Measurements from ENCODE around the gene SPRYD3. TPM values are rescaled to one million over a fixed set of nuclear protein-coding genes. Genes with fewer than 3 reads are reported as not detected.
A peak's percentile ranks its signal among the peaks of the same experiment; 100 is the strongest.

SPRYD3 gene
- 20.2 to 20.9 TPM (median 20.6 TPM) in 3 replicates for total RNA-seq

GRCh38 chr12:53079226-53080117, at the start of gene SPRYD3:
Gene SPRYD3 (minus strand): TSS chr12:53079390. CDS start chr12:53079333, 57 bp downstream.
- Mint-ChIP-seq H3K4me1 (peaks cover 47% of the 10 kb centered on the region), H3K27ac (peak within 1 kb of the TSS; percentile 95), H3K9me3 (peaks cover 5% of the 10 kb centered on the region), H3K36me3 (peaks cover 3% of the 10 kb centered on the region), H3K4me3 (peak within 1 kb of the TSS; percentile 77), H3K27me3 (ENCODE audit: low read depth) (no peaks in the 10 kb centered on the region)
- peak; percentile 94 to 100 for DNase-seq (ENCODE audit: low spot score in 2 of 2, unreplicated experiment in 2 of 2)
- TF ChIP-seq, protein P1, sequence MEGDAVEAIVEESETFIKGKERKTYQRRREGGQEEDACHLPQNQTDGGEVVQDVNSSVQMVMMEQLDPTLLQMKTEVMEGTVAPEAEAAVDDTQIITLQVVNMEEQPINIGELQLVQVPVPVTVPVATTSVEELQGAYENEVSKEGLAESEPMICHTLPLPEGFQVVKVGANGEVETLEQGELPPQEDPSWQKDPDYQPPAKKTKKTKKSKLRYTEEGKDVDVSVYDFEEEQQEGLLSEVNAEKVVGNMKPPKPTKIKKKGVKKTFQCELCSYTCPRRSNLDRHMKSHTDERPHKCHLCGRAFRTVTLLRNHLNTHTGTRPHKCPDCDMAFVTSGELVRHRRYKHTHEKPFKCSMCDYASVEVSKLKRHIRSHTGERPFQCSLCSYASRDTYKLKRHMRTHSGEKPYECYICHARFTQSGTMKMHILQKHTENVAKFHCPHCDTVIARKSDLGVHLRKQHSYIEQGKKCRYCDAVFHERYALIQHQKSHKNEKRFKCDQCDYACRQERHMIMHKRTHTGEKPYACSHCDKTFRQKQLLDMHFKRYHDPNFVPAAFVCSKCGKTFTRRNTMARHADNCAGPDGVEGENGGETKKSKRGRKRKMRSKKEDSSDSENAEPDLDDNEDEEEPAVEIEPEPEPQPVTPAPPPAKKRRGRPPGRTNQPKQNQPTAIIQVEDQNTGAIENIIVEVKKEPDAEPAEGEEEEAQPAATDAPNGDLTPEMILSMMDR (IDR thresholded peaks at IDR 0.05; ENCODE audit: unreplicated experiment), result no peak

- no peak overlapping the region for H3K27ac Mint-ChIP-seq
- peaks cover 3% of the 10 kb centered on the region for H3K9me3 Mint-ChIP-seq
- H3K36me3 Mint-ChIP-seq, result no peaks in the 10 kb centered on the region
- H3K4me3 Mint-ChIP-seq, result no peak overlapping the region
- peaks cover 27% of the 10 kb centered on the region for H3K27me3 Mint-ChIP-seq (ENCODE audit: low read depth)
- TF ChIP-seq, protein P1 (IDR thresholded peaks at IDR 0.05; ENCODE audit: unreplicated experiment), result no peak
- H3K4me1 Mint-ChIP-seq, result peaks cover 5% of the 10 kb centered on the region
- DNase-seq (ENCODE audit: low spot score in 2 of 2, unreplicated experiment in 2 of 2), result no peak
Observed at GRCh38 chr12:53127169-53127568, 48.0 kb upstream of the SPRYD3 start.

GRCh38 chr12:53124352-53124723, 45.1 kb upstream of the SPRYD3 start:
- Mint-ChIP-seq H3K4me1 (peaks cover 5% of the 10 kb centered on the region), H3K36me3 (no peaks in the 10 kb centered on the region), H3K4me3 (no peak overlapping the region), H3K27me3 (ENCODE audit: low read depth) (peaks cover 23% of the 10 kb centered on the region), H3K9me3 (peaks cover 3% of the 10 kb centered on the region), H3K27ac (no peak overlapping the region)
- TF ChIP-seq, protein P1 (IDR thresholded peaks at IDR 0.05; ENCODE audit: unreplicated experiment), result no peak
- no peak for DNase-seq (ENCODE audit: low spot score in 2 of 2, unreplicated experiment in 2 of 2)

GRCh38 chr12:53123578-53124351, 44.6 kb upstream of the SPRYD3 start:
- peaks cover 3% of the 10 kb centered on the region for H3K9me3 Mint-ChIP-seq
- no peak for DNase-seq (ENCODE audit: low spot score in 2 of 2, unreplicated experiment in 2 of 2)
- peaks cover 19% of the 10 kb centered on the region for H3K27me3 Mint-ChIP-seq (ENCODE audit: low read depth)
- no peak overlapping the region for H3K27ac Mint-ChIP-seq
- H3K36me3 Mint-ChIP-seq, result no peaks in the 10 kb centered on the region
- TF ChIP-seq, protein P1 (IDR thresholded peaks at IDR 0.05; ENCODE audit: unreplicated experiment), result no peak
- H3K4me3 Mint-ChIP-seq, result no peak overlapping the region
- H3K4me1 Mint-ChIP-seq, result peaks cover 5% of the 10 kb centered on the region

DNA sequence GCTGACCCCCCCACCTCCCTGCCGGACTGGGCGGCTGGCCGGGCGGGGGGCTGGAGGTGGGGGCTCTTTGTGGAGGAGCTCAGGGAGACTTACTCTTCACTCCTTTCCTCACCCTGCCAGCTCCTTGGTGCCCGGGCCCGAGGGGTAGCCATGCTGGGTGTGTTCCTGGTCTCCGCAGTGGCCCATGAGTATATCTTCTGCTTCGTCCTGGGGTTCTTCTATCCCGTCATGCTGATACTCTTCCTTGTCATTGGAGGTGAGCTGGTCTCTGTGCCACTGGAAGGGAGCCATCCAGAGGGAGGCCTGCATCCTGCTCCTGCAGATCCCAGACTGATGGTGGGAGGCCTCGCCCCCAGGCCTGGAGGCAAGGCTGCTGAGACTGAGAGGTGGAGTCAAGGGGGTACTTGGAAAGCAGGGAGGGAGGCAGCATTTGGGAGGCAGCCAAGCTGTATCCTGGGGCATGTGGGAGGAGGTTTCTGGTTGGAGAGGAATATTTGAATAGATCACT, 43.8 kb upstream of the SPRYD3 start:
- TF ChIP-seq, protein P1 (IDR thresholded peaks at IDR 0.05; ENCODE audit: unreplicated experiment), result no peak
- Mint-ChIP-seq H3K9me3 (peaks cover 3% of the 10 kb centered on the region), H3K4me3 (no peak overlapping the region), H3K27me3 (ENCODE audit: low read depth) (peaks cover 13% of the 10 kb centered on the region), H3K36me3 (no peaks in the 10 kb centered on the region), H3K4me1 (peaks cover 5% of the 10 kb centered on the region), H3K27ac (no peak overlapping the region)
- no peak for DNase-seq (ENCODE audit: low spot score in 2 of 2, unreplicated experiment in 2 of 2)

Data from mesothelial cell of epicardium (in vitro differentiated cells).